ENCODE data around the gene UBE2I.

UBE2I gene

DNA sequence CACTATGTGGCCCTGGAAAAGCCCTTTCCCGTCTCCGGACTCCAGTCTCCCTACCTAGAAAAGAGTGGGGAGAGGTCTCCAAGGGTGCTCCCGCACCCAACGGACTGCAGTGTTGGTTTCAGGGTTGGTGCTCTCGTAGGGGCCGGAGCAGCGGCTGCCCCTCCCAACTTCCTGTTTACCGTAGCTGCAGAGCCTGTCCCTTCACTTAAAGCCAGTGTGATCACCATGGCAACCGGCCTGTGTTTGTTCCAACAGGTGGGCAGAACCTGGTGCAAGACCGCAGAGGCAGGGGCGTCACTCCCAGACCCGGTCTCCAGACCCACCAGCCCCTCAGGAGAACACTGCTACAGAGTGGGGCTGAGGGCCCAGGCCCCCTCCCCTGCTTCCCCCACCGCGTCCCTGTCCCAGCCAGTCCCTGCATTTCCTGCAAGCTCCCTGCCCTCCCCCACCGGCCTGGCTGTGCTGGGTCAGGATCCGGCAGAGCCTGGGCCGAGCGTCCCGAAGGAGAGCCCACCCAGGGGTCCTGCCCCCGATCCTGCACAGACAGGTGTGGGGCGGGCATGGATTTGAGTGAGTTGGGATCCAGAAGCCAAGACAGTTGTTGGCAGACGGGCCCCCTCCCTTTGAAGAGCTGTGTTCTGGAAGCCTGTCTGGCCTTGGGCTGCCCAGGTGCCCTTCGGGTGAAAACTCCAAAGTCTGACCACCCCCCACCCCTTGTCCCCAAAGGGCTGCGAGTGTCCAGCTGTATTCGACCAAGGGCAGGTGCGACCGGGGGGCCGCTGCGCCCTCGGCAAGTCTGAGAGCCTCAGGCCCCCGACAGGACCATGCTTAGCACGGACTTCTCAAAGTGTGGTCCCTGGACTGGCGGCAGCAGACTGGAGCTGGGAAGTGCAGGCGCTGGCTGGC is 22.5 kb downstream of the UBE2I start:
- no peak for DNase-seq

DNA sequence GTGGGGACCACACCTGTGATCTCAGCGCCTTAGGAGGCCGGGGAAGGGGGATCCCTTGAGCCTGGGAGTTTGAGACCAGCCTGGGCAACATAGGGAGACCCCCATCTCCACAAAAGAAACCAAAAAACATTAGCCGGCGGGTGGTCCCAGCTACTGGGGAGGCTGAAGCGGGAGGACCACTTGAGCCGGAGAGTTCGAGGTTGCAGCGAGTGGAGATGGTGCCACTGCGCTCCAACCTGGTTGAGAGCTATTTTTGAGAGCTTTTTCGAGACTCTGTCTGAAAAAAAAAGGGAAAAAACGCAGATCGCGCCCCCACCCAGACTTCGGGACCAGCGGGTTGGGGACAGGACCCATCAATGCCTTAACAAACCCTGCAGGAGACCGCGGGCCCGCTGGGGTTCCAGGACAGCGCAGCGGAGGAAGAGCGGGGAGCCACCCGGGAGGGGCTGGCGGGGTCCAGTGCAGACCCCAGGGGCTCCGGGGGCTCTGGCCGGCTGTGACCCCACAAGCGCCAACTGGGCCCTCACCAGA is 23.2 kb downstream of the UBE2I start:
- DNase-seq: no peak

DNA sequence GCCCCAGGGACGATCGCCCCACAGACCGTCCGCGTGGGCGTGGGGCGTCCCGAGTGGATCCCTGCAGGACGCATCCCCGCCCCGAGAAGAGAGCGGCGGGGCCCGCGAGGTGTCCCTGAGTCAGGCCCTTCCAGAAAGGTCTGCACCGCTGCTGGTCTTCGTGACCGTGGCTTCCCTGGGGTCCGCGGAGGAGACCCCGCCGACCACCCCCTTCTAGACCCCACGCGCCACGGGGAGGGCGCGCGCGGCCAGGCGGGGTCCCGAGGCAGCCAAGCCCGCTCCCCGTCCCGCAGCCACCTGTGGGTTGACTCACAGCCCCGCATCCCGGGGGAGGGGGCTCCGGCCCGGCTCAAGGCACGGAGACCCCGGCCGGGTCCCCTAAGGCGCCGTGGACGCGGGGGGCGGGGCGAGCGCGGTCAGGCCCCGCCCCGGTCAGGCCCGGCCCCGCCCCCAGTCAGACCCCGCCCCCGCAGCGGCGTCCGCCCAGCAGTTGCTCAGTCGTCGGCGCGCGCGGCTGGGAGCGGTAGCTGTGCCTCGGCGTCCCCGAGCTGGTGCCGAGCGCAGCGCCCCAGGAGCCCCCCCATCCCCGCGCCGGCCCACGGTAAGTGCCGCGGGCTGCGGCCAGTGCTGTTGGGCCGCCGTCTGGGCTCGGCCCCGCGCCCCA is 23.8 kb downstream of the UBE2I start, which contains the start of gene BAIAP3:
Gene BAIAP3 (plus strand): TSS at position 497 of the 664 bp plus-strand sequence. CDS start 4,905 bp downstream, outside the sequence.
- no peak for DNase-seq

DNA sequence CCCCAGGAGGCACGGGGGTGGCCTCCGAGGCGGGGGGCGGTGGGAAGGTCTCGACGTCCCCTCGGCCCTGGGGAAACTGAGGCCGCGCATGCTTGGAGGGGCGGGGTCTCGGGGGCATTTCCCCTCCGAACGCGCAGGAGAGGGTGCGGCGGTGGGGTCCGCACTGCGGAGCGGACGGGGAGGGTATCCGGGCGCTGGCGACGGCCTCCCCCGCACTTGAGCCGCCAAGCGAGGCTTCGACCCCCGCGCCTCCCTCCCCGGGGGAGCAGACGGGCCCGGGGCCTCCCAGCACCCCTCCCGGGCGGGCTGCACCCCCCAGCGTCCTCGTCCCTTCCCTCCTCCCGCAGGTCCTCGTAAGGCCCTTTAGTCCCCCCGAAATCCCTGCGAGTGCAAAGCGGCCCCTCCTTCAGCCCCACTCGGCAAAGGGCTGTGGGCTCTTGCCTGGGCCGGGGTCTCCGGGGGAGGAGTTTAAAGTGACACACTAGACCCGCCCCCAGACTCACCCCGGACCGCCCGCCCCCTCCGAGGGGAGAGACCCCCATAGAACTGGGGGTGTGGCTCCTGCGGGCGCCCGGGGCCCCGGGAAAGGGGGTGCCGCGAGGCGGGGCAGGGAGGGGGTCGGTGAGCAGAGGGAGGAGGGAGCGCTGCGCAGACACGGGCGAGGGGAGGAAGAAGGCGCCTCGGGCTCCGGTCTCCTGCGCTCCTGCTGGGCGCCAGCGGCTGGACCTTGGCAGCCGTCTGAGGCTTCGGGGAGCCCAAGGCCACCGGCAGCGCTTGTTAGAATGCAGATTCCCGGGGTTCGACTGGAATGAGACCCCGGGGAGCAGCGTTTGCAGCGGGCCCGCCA is 24.6 kb downstream of the UBE2I start:
- no peak for DNase-seq

DNA sequence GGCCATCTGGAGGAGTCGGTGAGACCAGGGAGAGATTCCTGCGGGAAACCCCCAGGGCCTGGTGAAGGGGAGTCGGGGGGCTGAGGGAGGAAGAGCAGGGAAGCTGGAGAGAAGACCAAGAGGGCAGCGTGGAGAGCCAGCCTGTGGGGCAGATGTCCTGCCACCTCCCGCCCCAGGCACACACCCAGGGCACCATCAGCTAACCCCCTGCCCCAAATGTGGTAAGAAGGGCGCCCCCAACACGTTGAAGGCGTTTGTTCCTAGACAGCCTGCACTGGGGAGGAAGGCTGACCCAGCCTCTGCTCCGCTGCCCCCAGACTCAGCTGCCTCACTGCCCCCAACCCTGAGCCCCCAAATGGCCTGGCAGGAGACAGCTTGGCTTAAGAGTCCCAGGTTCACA is 25.3 kb downstream of the UBE2I start:
- no peak for DNase-seq

DNA sequence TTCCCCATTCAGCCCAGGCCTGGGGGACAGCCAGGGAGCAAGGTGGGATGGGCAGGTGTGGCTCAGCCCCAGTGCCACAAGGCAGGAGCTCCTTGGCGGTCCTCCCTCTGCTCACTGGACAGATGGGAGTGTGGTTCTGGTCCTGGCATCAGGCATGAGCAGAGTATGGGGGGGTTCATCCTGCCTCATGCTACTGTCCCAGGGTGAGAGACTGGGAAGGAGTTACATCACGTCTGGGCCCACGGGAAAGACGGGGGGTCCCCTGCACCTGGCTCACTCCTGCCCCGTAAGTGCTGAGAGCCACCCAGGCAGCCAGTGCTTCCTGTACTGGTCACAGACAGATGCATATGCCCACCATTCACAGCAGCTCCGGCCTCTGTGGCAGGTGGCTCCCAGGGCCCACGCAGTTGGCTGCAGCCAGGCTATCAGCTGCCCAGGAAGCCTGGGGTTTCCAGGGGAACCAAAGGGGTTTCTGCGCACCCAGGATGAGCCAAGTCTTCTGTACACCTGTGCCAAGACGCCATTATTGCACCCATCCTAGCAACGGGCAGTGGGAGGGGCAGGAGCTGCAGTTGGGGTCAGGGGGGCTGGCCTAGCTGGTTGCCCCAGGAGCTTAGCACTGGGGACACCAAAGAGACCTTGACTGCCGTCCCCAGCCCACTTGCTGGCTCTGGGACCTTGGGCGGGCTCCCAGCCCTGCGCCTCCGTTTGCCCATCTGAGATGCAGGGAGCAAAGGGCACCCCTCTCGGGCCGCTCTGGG is 26.0 kb downstream of the UBE2I start:
- no peak for DNase-seq

DNA sequence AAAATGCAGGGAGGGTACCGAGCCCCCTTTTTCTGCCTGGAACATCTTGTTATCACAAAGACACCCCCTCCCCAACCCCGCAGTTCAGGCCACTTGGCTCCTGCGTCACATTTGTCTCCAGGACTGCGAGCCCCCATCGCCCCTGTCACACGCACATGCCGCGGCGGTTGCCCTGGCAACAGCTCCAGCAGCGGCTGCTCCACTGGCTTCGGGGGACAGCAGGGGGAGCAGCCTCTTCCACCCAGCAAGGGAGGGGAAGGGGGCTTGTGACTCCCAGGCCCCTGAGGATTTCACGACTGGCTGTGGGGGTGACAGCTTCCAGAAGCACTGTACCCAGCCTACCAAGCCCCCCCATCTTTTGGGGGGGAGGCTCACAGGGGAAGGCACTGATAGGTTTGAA is 26.6 kb downstream of the UBE2I start:
- DNase-seq: no peak

DNA sequence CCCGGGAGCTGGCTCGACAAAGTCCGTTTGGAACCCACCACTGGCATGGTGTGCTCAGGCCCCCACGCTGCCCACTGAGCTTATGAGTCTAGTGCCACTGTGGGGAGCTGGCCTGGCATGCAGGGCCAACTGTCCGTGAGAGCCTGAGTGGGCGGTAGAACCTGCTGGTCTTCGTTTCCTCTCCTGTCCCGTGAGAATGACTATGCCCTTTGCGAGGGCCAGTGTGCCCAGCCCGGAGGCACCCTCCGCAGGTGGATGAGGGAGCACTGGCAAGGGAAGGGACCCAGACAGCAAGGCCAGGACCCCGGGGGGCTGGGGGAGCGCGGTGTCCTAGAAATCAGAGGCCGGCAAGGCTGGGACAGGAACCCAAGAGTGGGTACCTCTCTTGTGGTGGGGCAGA is 27.2 kb downstream of the UBE2I start:
- no peak for DNase-seq

DNA sequence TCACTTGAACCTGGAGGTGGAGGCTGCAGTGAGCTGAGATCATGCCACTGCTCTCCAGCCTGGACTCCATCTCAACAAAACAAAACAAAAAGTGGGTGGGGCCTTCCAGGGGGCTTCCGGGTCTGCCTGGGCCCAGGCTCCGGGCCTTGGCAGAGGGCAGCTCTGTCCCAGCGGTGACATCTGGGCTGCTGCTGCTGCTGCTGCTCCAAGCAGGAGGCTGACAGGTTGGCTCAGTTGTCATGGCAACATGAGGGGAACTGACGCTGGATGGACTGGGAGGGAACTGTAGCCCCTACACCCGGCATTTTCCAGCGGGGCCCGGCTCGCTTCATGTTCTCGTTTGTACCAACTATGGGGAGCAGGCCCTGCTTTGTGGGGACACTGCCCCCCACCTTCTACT is 28.1 kb downstream of the UBE2I start:
- DNase-seq: no peak

DNA sequence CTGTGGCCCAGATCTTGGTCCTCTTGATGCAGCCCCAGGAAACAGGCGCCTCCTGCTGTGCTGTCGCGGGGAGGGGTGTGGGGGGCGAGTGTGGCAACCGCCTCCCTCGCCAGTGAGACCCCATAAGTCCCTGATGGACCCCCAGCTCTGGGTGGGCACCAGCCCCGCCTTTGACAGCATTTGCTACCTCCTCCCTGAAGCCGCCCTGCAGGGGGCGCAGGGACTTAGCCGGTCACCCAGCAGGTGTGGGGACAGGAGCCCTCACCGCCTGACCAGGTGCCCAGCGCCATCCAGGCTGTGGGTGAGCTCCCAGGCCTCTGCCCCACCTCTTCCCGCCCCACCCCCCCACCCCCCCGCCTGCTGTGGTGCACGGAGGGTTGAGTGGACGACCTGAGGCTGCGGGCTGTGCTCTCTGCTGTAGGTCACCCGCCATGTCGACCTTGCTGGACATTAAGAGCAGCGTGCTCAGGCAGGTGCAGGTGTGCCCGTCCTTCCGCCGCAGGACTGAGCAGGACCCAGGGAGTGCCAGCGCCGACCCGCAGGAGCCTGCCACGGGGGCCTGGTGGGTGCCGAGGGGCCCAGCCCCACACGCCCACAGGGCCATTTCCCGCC is 28.8 kb downstream of the UBE2I start:
- DNase-seq: no peak

DNA sequence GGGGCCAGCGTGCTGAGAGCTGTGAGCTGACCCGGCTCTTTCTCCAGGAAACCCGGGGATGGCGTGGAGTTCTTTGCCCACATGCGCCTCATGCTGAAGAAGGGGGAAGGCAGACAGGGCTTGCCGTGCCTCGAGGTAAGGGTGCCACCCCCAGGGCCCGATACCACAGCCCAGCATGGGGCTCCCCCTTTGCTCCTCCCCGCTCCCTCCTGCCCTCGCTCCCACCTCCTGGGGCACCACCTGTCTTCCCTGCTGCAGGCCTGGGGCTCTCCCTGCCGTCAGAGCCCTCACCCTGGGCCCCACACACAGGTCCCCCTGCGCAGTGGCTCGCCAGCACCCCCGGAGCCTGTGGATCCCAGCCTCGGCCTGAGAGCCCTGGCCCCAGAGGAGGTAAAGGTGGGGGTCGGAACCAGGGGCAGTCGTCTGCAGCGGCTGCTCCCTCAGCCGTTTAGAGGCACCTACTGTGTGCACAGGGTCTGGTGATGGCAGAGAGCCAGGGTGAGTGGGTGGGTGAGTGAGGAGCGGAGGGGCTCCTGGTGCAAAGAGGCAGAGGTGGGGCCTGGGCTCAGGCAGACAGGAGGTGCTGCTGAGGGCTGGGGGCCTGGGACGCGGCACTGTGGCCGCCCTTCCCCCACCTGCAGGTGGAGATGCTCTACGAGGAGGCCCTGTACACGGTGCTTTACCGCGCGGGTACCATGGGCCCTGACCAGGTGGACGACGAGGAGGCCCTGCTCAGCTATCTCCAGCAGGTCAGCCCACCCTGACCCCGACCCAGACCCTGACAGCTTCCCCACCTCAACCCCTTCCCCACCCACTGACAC is 29.6 kb downstream of the UBE2I start:
- no peak for DNase-seq

DNA sequence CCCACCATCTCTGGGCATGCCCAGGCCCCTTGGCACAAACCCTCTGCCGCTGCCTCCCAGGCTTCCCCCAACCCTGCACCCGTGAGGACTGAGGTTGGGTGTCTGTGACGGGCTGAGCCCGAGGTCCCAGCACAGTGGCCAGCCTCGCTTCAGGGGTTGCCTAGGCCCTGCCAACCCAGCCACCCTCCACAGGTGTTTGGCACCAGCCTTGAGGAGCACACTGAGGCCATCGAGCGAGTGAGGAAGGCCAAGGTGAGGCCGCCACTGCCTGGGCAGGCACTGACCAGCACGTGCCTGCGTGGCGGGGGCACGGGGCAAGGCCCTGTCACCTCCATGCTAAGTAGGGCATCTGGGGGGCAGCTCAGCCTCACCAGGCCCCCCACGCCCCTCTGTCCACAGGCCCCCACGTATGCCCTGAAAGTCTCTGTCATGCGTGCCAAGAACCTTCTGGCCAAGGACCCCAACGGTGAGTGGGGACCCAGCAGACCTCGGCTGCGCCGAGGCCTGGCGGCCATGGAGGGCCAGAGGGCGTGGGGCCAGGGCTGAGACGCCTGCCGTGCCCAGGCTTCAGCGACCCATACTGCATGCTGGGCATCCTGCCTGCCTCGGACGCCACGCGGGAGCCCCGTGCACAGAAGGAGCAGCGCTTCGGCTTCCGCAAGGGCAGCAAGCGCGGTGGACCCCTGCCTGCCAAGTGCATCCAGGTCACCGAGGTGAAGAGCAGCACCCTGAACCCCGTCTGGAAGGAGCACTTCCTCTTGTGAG is 31.5 kb downstream of the UBE2I start:
- no peak for DNase-seq

DNA sequence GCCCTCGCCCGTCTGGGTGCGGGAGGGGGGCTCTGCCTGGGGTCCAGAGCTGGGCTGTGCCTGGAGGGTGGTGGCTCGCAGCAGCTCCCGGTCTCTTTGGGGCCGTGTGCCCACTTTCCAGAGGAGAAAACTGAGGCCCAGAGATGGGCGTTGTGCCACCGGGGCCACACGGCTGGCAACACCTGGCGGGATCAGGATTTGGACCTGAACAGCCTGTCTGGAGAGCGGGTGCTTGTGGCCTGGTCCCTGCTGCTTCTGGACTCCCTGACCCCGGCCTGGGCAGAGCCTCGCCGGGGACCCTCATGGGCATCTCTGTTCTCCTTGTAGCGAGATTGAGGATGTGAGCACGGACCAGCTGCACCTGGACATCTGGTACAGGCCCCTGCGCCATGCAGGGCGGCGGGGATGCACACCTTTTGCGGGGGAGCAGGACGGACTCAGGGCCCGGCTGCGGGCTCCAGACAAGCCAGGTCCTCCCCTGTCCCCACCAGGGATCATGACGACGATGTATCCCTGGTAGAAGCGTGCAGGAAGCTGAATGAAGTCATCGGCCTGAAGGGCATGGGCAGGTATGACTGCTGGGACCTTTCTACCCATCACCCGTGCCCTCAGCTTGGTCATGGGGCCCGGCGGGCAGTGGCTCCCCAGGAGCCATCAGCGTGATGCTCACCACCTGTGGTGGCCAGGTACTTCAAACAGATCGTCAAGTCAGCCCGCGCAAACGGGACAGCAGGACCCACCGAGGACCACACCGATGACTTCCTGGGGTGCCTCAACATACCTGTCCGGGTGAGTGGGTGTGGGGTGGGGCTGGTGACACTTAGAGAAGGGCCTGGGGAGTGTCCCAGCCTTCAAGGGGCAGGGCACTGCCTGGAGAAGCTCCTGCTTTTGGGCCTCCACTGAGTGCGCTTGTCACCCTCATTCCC is 32.3 kb downstream of the UBE2I start:
- DNase-seq: no peak

DNA sequence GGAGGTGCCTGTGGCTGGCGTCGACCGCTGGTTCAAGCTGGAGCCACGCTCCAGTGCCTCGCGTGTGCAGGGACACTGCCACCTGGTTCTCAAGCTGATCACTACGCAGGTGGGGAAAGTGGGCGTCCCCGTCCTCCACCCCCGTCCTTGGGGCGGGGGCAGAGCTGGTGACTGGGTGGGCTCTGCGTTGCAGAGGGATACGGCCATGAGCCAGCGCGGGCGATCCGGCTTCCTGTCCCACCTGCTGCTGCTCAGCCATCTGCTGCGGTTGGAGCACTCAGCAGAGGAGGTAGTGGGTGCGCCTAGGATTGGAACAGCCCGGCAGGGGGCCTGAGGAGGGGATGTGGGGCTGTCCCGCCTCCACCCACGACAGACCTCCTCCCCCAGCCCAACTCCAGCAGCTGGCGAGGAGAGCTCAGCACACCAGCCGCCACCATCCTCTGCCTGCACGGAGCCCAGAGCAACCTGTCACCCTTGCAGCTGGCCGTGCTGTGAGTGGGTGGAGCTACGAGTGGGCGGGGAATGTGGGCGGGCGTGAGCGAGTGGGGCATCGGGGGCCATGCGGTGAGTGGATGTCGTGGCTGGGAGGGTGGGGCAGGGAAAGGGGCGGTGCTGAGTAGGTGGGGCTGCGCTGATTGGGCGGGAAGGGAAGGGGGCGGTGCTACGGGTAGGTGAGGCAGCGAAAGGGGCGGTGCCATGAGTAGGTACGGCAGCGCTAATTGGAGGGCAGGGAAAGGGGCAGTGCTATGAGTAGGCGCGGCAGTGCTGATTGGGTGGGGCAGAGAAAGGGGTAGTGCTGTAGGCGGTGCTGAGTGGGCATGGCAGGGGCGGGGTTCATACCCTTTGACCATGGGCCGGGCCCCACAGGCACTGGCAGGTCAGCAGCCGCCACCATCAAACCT is 33.3 kb downstream of the UBE2I start:
- peak; percentile 99 for DNase-seq

DNA sequence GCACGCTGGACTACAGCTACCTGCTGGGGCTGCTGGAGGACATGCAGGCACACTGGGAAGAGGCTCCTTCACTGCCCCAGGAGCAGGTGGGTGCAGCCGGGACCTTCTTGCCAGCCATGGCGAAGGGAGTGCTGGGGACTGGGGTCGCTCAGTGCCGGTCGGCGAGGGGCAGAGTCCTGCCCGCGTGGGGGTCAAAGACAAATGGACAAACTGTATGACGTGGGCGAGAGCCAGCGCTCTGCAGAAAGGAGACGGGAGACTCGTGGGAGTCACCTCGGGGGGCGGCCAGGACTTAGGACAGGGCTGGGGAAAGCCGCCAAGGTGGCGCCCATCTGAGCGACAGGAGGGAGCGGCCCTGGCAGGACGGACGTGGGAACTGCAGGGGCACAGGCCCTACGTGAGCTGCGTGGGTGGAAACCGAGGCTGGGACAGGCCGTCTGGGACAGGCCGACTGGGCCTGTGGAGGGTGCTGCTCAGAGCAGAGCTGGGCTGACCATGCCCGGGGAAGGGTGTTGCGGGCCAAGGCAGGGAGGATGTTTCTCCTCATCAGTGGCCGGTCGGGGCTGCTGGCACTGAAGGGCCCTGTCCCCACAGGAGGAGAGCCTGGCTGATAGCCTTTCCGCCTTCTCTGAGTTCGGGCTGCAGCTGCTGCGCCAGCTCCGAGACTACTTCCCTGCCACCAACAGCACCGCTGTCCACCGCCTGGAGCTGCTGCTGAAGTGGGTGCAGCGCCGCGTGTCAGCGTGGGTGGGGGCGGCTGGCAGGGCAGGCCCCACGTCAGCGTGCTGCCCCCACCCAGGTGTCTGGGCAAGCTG is 34.2 kb downstream of the UBE2I start:
- no peak for DNase-seq

DNA sequence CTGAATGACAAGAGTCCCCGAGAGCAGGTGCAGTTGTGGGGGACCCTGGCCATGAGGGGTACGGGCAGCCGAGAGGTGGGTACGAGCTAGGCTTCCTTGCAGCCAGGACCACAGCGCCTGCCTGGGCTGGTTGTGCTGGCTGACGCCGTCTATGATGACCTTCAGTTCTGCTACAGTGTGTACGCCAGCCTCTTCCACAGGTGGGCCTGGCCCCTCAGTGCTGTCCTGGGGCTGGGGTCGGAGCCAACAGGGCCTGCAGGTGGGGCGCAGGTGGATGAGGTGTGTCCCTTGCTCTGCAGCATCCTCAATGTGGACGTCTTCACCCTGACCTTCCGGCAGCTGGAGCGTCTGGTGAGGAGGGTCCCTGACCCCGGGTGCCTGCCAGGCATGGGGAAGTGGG is 35.1 kb downstream of the UBE2I start:
- DNase-seq: no peak

DNA sequence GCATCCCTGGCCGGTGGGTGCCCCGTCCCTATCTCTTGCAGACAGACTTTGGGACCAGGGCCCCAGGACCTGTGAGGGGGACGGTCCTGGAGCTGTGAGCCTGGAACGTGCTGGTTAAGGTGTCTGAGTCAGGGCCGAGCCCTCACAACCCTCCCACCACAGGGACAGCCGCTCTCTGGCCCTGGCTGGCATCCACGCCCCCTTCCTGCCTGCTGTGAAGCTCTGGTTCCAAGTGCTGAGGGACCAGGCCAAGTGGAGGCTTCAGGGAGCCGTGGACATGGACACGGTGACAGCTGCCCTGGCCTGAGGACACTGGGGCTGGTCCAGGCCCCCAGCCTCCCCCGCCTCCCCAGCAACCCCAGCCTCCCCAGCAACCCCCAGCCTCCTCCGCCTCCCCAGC is 35.7 kb downstream of the UBE2I start:
- no peak for DNase-seq
